Measurements from ENCODE around the gene KAT2B. TPM values are rescaled to one million over a fixed set of nuclear protein-coding genes. Genes with fewer than 3 reads are reported as not detected.

Gene KAT2B
- total RNA-seq, 1 experiment from 2014 or later: 3.2 TPM

DNA sequence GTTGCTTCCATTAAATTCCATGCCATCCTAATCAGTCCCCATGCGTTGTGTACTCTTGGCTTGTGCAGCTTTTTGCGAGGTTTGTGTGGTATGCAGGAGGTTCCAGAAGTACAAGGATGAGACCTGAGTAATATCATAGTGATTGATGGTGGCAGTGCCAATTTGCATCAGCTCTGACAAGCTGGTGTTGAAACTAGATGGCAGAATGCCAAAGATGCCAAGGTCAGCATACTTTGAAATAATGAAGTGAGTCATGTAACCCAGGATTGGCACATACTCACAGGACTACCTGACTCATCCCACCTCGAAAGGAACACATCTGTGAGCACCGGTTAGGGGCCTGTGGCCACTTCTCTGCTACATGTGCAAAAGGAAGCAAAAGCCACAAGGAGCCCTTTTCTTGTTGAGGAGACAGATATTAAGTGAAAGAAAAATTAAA, 14.3 kb downstream of the KAT2B start:
- peak overlapping the region; percentile 20 for H3K4me2 ChIP-seq
- ChIA-PET CTCF (no interaction called here), POLR2A (ENCODE audit: unreplicated experiment) (no interaction called here)
- no peaks in the 10 kb centered on the region for H3K9me2 ChIP-seq (ENCODE audit: insufficient read depth)
- TF ChIP-seq EZH2 (IDR thresholded peaks at IDR 0.05; ENCODE audit: low read depth) (no peak), CTCF (conservative IDR thresholded peaks at IDR 0.05) (no peak)
- no peak overlapping the region for H2AFZ ChIP-seq
- no peaks in the 10 kb centered on the region for H3K9me3 ChIP-seq (ENCODE audit: insufficient read depth, low read depth)
- H3K27ac ChIP-seq: 0 out of 2 replicates have a peak overlapping the region, but pooled peaks have one; percentile 7
- DNase-seq: peak; percentile 83 to 96
- no peak overlapping the region for H3K4me3 ChIP-seq
- no peaks in the 10 kb centered on the region for H3K36me3 ChIP-seq (ENCODE audit: low read depth)
- intact Hi-C loops (cut with micrococcal nuclease; ENCODE audit: unreplicated experiment): loop anchor here (1.0 kb wide), 2 partner anchors 13 to 131 kb away; no protein-coding TSS in a partner anchor
- H3K27me3 ChIP-seq (ENCODE audit: insufficient read depth, low read depth): no peaks in the 10 kb centered on the region
- peaks cover 45% of the 10 kb centered on the region for H3K4me1 ChIP-seq (replicated peaks; ENCODE audit: insufficient read depth)
- peaks cover 31% of the 10 kb centered on the region for H3F3A ChIP-seq (ENCODE audit: insufficient read depth, low read depth)
- BruUV-seq (replicated peaks): no TSS peak
- no peaks in the 10 kb centered on the region for H3K79me2 ChIP-seq (ENCODE audit: low read depth)
- H4K20me1 ChIP-seq (ENCODE audit: insufficient read depth): no peaks in the 10 kb centered on the region; the same call in 1 of the 2 replicates

GRCh38 chr3:20055020-20055775, 15.0 kb downstream of the KAT2B start:
- peaks cover 31% of the 10 kb centered on the region for H3F3A ChIP-seq (ENCODE audit: insufficient read depth, low read depth)
- no peak for DNase-seq
- H3K4me3 ChIP-seq: no peak overlapping the region
- H3K27ac ChIP-seq: 0 out of 2 replicates have a peak overlapping the region, but pooled peaks have one; percentile 7
- peak overlapping the region; percentile 20 for H3K4me2 ChIP-seq
- H3K9me3 ChIP-seq (ENCODE audit: insufficient read depth, low read depth): no peaks in the 10 kb centered on the region
- no TSS peak for BruUV-seq (replicated peaks)
- intact Hi-C loops (cut with micrococcal nuclease; ENCODE audit: unreplicated experiment): no loop called here
- no peaks in the 10 kb centered on the region for H3K36me3 ChIP-seq (ENCODE audit: low read depth)
- H3K79me2 ChIP-seq (ENCODE audit: low read depth): no peaks in the 10 kb centered on the region
- H4K20me1 ChIP-seq (ENCODE audit: insufficient read depth): no peaks in the 10 kb centered on the region; the same call in 1 of the 2 replicates
- H3K4me1 ChIP-seq (replicated peaks; ENCODE audit: insufficient read depth): peaks cover 45% of the 10 kb centered on the region
- ChIA-PET POLR2A (ENCODE audit: unreplicated experiment) (no interaction called here), CTCF (no interaction called here)
- H3K9me2 ChIP-seq (ENCODE audit: insufficient read depth): no peaks in the 10 kb centered on the region; the same call in 1 of the 2 replicates
- TF ChIP-seq CTCF (conservative IDR thresholded peaks at IDR 0.05): no peak
- TF ChIP-seq EZH2 (IDR thresholded peaks at IDR 0.05; ENCODE audit: low read depth): no peak
- H3K27me3 ChIP-seq (ENCODE audit: insufficient read depth, low read depth): no peaks in the 10 kb centered on the region
- no peak overlapping the region for H2AFZ ChIP-seq

DNA sequence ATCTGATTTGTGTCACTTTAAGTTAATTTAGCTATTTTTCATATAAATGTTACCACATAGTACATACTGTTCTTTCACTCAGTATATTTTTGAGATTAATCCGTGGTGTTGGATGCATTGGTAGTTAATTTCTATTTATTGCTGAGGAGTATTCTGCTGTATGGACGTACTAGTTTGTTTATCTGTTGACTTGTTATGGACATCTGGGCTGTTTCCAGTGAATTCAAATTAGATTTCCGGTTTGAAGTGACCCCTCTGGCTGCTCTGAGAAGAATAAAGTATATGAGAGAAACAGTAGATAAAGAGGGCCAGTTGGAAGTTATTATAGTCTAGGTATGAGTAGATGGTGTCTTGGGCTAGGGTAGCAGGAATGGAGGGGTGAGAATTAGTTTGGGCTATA, 15.6 kb downstream of the KAT2B start:
- Histone ChIP-seq H3K4me2 (no peak overlapping the region), H2AFZ (no peak overlapping the region), H3F3A (ENCODE audit: insufficient read depth, low read depth) (peaks cover 31% of the 10 kb centered on the region), H4K20me1 (ENCODE audit: insufficient read depth) (no peaks in the 10 kb centered on the region; the same call in 1 of the 2 replicates), H3K27me3 (ENCODE audit: insufficient read depth, low read depth) (no peaks in the 10 kb centered on the region), H3K9me2 (ENCODE audit: insufficient read depth) (no peaks in the 10 kb centered on the region; the same call in 1 of the 2 replicates), H3K4me3 (no peak overlapping the region), H3K36me3 (ENCODE audit: low read depth) (no peaks in the 10 kb centered on the region), H3K27ac (no peak overlapping the region), H3K4me1 (replicated peaks; ENCODE audit: insufficient read depth) (peaks cover 45% of the 10 kb centered on the region), H3K79me2 (ENCODE audit: low read depth) (no peaks in the 10 kb centered on the region), H3K9me3 (ENCODE audit: insufficient read depth, low read depth) (no peaks in the 10 kb centered on the region)
- BruUV-seq (replicated peaks): no TSS peak
- ChIA-PET CTCF (no interaction called here), POLR2A (ENCODE audit: unreplicated experiment) (no interaction called here)
- intact Hi-C loops (cut with micrococcal nuclease; ENCODE audit: unreplicated experiment): no loop called here
- DNase-seq: no peak
- TF ChIP-seq CTCF (conservative IDR thresholded peaks at IDR 0.05) (no peak), EZH2 (IDR thresholded peaks at IDR 0.05; ENCODE audit: low read depth) (no peak)

Measured in PC-9 (cell line).